IPS-18a (cell line): ENCODE results near the gene LILRA2.

ENCODE experiments used
- H3K27ac ChIP-seq: one replicate; pipeline ENCODE4 v1.5.1; 2013; ENCODE audit warnings: low read length
- H3K27me3 ChIP-seq: one replicate; pipeline ENCODE4 v1.6.1; 2013; ENCODE audit warnings: mild to moderate bottlenecking, low read length; ENCODE audit not compliant: control insufficient read depth, insufficient read depth
- H3K36me3 ChIP-seq: one replicate; pipeline ENCODE4 v1.6.1; 2013; ENCODE audit warnings: low read depth, low read length; ENCODE audit not compliant: control insufficient read depth
- H3K4me1 ChIP-seq: one replicate; pipeline ENCODE4 v1.6.1; 2013; ENCODE audit warnings: low read depth, low read length; ENCODE audit not compliant: control insufficient read depth
- H3K4me3 ChIP-seq: one replicate; pipeline ENCODE4 v1.5.1; 2013; ENCODE audit warnings: low read length
- H3K9ac ChIP-seq: one replicate; pipeline ENCODE4 v1.6.1; 2013; ENCODE audit warnings: mild to moderate bottlenecking, low read length, moderate library complexity
- H3K9me3 ChIP-seq: one replicate; pipeline ENCODE4 v1.6.1; 2013; ENCODE audit warnings: low read depth, low read length; ENCODE audit not compliant: control insufficient read depth

Gene LILRA2

DNA sequence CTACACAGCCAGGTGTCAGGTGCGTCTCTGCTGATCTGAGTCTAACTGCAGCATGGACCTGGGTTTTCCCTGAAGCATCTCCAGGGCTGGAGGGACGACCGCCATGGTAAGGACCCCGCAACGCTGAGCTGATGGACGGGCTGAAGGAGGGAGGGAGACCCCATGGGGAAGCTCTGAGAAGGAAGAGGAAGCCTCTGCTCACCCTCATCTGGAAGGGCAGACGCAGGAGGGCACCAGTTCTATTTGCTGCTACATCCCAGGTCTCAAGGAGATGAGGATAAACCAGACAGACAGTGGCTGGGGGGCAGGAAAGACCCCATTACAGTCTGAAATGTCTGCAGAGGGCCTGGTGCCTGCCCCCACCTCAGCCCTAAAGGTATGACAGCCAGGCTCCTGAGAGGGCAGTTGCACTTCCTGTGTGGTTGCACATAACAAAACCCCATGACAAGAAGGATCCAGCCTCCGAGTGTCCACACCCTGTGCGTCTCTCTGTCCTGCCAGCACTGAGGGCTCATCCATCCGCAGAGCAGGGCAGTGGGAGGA, at the start of gene LILRA2:
Gene LILRA2 (plus strand): TSS at position 461 of the 543 bp plus-strand sequence. CDS start 89 bp downstream, outside the sequence.
- no peak within 1 kb of the TSS for H3K4me3 ChIP-seq
- peaks cover 32% of the 10 kb centered on the region for H3K9me3 ChIP-seq
- H3K36me3 ChIP-seq, result no peaks in the 10 kb centered on the region
- H3K27me3 ChIP-seq, result no peaks in the 10 kb centered on the region
- H3K9ac ChIP-seq, result no peak within 1 kb of the TSS
- no peak within 1 kb of the TSS for H3K27ac ChIP-seq
- no peaks in the 10 kb centered on the region for H3K4me1 ChIP-seq

DNA sequence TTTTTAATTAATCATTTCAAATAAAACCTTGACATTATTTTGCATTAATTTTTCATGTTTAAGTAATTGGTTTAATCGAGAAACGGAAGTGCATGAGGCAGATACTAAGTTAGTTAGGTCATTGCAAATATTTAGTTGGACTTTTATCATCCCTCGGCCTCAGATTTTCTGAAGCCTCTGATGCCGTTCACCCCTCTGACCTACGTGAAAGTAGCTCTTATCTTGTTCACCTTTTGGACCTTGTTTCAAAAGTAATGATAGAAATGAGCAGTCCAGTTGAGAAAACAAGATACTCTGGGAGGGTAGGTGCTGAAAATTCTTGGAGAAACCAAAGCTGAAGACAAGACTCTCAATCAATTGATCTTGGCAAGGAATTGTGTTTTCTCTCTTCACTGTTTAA, 48.0 kb upstream of the LILRA2 start:
- H3K9ac ChIP-seq, result no peak overlapping the region
- H3K9me3 ChIP-seq, result peaks cover 53% of the 10 kb centered on the region
- no peaks in the 10 kb centered on the region for H3K4me1 ChIP-seq
- H3K36me3 ChIP-seq, result no peaks in the 10 kb centered on the region
- H3K4me3 ChIP-seq, result no peak overlapping the region
- no peaks in the 10 kb centered on the region for H3K27me3 ChIP-seq
- H3K27ac ChIP-seq, result no peak overlapping the region

DNA sequence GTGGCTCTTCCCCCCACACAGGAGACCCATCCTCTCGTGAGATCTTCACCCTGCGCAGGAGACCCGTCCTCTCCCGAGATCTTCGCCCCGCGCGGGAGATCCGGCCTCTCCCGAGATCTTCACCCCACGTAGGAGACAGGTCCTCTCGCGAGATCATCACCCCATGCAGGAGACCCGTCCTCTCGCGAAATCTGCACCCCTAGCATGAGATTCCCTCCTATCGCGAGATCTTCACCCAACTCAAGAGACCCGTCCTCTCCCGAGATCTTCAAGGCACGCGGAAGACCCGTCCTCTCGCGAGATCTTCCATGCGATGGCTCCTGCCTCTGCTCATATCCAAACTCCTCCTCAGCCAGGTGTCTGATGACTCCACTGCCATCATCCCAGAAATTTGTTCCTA, 46.6 kb upstream of the LILRA2 start:
- H3K9ac ChIP-seq, result no peak overlapping the region
- H3K9me3 ChIP-seq, result peaks cover 58% of the 10 kb centered on the region
- no peak overlapping the region for H3K4me3 ChIP-seq
- H3K27ac ChIP-seq, result no peak overlapping the region
- no peaks in the 10 kb centered on the region for H3K36me3 ChIP-seq
- no peaks in the 10 kb centered on the region for H3K4me1 ChIP-seq
- H3K27me3 ChIP-seq, result no peaks in the 10 kb centered on the region

DNA sequence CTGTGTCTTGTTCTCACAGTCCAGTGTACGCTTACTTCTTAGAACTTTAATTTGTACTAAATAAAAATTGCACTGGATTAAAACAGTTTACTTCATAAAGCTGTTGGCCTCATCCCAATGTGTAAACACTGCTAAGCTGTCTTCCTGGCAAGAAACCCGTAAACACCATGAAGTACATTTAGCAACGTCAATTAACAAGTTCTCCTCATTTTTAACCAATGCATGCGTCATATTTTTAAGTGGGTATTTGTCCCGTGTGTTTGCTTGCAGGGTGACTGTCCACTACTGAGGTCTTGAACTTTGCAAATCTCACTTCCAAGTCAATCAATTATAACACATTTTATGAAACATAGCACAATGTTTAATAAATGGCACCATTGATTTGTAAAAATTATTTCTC, 42.7 kb upstream of the LILRA2 start:
- Histone ChIP-seq H3K27me3 (no peaks in the 10 kb centered on the region), H3K4me1 (no peaks in the 10 kb centered on the region)

DNA sequence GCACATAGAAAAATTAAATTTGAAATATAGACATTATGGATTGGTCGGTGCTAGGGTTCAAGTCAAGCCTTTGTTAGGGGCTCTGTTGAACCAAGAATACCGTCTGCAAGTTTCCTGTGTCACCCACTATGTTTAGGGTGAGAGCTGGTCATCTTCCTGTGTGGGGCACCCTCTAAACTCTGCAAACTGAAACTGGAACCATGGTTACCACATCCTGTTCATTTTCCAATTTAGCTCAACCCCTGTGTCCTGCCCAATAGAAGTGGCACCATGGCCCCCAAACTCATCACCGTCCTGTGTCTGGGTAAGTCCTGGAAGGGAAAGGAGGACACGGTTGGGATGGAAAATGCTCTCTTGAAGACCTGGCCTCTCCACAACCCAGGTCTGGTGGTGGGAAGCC, 41.1 kb upstream of the LILRA2 start:
- H3K9me3 ChIP-seq, result peaks cover 66% of the 10 kb centered on the region
- H3K27ac ChIP-seq, result no peak overlapping the region
- H3K27me3 ChIP-seq, result no peaks in the 10 kb centered on the region
- H3K9ac ChIP-seq, result no peak overlapping the region
- no peak overlapping the region for H3K4me3 ChIP-seq
- H3K36me3 ChIP-seq, result no peaks in the 10 kb centered on the region
- H3K4me1 ChIP-seq, result no peaks in the 10 kb centered on the region

More for the DNA sequence above, 42.7 kb upstream of the LILRA2 start:
- H3K4me3 ChIP-seq, result no peak overlapping the region
- peaks cover 65% of the 10 kb centered on the region for H3K9me3 ChIP-seq
- H3K27ac ChIP-seq, result no peak overlapping the region
- no peak overlapping the region for H3K9ac ChIP-seq
- H3K36me3 ChIP-seq, result no peaks in the 10 kb centered on the region

DNA sequence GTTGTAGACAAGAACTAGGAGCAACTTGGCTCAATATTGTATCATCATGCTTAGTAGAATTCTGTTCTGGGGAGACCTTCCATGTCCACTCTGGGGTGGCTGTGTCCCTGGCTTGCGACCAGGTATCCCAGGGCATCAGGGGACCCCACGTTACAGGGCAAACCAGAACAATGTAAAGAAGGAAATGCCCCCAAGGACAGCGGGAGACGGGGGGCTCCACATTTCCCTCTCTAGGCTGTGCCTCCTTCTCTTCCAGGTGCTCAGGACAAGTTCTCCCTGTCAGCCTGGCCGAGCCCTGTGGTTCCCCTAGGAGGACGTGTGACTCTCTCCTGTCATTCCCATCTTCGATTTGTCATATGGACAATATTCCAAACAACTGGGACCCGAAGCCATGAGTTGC, 40.1 kb upstream of the LILRA2 start:
- no peak overlapping the region for H3K27ac ChIP-seq
- H3K4me3 ChIP-seq, result no peak overlapping the region
- no peaks in the 10 kb centered on the region for H3K27me3 ChIP-seq
- peaks cover 67% of the 10 kb centered on the region for H3K9me3 ChIP-seq
- H3K9ac ChIP-seq, result no peak overlapping the region
- no peaks in the 10 kb centered on the region for H3K4me1 ChIP-seq
- no peaks in the 10 kb centered on the region for H3K36me3 ChIP-seq

DNA sequence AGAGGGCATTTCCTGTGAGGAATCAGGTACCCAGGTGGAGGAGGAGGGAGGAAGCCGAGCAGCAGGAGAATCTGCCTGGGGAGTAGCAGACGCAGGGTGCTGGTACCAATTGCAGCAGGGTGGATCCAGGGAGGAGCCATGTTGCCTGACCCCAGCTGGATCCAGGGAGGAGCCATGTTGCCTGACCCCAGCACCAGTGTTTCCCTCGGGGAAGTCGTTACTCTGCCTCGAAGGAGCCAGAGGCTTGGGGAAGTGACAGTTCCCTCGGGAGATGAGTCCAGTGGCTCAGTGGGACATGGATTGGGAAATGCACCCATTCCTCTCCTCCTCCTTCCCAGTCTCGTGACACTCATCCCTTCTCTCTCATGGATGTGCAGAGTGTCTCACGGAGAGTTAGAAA, 39.4 kb upstream of the LILRA2 start:
- no peaks in the 10 kb centered on the region for H3K4me1 ChIP-seq
- H3K4me3 ChIP-seq, result no peak overlapping the region
- peaks cover 64% of the 10 kb centered on the region for H3K9me3 ChIP-seq
- no peaks in the 10 kb centered on the region for H3K27me3 ChIP-seq
- H3K27ac ChIP-seq, result no peak overlapping the region
- no peaks in the 10 kb centered on the region for H3K36me3 ChIP-seq
- H3K9ac ChIP-seq, result no peak overlapping the region

DNA sequence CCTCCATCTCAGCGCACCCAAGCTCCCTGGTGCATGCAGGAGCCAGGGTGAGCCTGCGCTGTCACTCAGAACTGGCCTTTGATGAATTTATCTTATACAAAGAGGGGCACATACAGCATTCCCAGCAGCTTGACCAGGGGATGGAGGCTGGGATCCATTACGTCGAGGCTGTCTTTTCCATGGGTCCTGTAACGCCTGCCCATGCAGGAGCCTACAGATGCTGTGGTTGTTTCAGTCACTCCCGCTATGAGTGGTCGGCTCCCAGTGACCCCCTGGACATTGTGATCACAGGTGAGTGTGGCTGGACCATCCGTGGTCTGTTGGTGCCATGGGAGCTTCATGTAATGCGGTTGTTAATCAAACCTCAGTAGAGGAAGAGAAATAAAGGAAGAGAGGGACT, 38.0 kb upstream of the LILRA2 start:
- H3K4me1 ChIP-seq, result no peaks in the 10 kb centered on the region
- H3K27me3 ChIP-seq, result no peaks in the 10 kb centered on the region
- no peak overlapping the region for H3K4me3 ChIP-seq
- no peak overlapping the region for H3K27ac ChIP-seq
- peaks cover 58% of the 10 kb centered on the region for H3K9me3 ChIP-seq
- H3K36me3 ChIP-seq, result no peaks in the 10 kb centered on the region
- no peak overlapping the region for H3K9ac ChIP-seq

DNA sequence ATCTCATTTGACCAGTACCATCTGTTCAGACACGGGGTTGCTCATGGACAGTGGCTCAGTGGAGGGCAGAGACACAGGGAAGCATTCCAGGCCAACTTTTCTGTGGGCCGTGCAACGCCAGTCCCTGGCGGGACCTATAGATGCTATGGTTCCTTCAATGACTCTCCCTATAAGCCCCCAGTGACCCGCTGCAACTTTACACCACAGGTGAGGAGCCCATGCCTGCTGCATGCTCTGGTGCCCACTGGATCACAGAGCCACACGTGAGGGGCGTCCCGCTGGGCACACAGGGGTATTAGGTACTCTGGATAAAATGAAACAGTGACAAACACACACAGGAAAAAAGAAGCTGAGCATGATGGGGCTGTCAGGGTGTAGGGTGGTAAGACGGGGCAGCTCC, 36.6 kb upstream of the LILRA2 start:
- no peaks in the 10 kb centered on the region for H3K36me3 ChIP-seq
- no peaks in the 10 kb centered on the region for H3K4me1 ChIP-seq
- no peaks in the 10 kb centered on the region for H3K27me3 ChIP-seq
- no peak overlapping the region for H3K9ac ChIP-seq
- no peak overlapping the region for H3K27ac ChIP-seq
- no peak overlapping the region for H3K4me3 ChIP-seq
- H3K9me3 ChIP-seq, result peaks cover 52% of the 10 kb centered on the region

DNA sequence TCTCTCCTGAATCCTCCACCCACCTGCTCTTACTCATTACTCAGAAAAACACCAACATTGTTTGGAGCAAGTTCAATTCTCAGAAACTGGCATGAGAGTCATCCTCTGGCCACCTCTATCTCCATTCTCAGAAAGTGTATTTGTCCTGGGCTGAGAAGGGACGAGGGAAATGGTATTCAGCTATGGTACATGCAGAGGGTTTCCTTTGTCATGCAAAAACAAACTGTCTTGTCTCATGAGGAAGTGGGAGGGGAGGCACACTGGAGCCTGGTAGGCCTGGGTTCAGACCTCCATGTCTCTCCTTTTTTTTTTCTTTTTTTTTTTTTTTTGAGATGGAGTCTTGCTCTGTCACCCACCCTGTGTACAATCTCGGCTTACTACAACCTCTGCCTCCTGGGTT, 31.9 kb upstream of the LILRA2 start:
- Histone ChIP-seq H3K27me3 (no peaks in the 10 kb centered on the region), H3K9me3 (peaks cover 32% of the 10 kb centered on the region), H3K4me1 (no peaks in the 10 kb centered on the region), H3K9ac (no peak overlapping the region), H3K36me3 (no peaks in the 10 kb centered on the region), H3K27ac (no peak overlapping the region), H3K4me3 (no peak overlapping the region)

DNA sequence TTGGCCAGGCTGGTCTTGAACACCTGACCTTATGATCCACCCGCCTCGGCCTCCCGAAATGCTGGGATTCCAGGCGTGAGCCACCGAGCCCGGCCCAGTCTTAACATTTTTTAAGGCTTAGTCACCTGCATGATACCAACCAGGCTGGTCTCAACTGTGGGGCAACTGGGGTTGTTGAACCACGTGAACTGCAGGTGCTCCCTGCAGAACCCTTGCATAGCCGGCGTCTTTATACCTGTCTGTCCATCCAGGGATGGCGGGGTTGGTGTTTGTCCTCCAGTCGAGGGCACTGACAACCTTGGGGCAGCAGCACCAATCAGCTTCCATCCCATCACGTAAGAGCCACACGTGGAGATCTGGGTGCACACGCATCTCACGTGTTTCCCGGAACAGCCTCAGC, 24.8 kb upstream of the LILRA2 start:
- no peaks in the 10 kb centered on the region for H3K4me1 ChIP-seq
- H3K27me3 ChIP-seq, result no peaks in the 10 kb centered on the region
- peaks cover 50% of the 10 kb centered on the region for H3K9me3 ChIP-seq
- no peak overlapping the region for H3K9ac ChIP-seq
- no peak overlapping the region for H3K4me3 ChIP-seq
- H3K27ac ChIP-seq, result no peak overlapping the region
- H3K36me3 ChIP-seq, result no peaks in the 10 kb centered on the region

DNA sequence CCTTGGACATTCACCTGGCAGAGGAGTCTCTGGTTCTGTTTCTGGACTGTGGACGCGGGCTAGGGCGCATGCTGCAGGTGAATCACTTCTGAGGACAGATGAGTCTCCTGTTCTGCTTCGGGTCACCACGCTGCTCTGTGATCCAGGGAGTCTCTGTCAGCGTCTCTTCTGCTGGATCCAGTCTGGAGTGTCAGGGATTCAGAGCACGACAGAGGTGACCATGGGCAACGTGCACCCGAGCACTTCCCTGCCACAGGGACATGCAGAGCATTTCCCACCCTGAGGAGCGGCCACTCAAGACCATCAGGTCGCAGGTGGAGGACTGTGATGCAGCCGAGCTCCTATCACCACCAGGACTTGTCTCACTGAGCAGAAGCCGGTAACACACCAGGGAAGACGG, 24.4 kb upstream of the LILRA2 start:
- Histone ChIP-seq H3K4me3 (no peak overlapping the region), H3K27me3 (no peaks in the 10 kb centered on the region), H3K9me3 (peaks cover 50% of the 10 kb centered on the region), H3K36me3 (no peaks in the 10 kb centered on the region), H3K4me1 (no peaks in the 10 kb centered on the region), H3K9ac (no peak overlapping the region), H3K27ac (no peak overlapping the region)
